Coronary artery (tissue), 2 donors: ENCODE data around the gene SETBP1.

ENCODE experiments used
- DNase-seq: peaks from one replicate; pipeline ENCODE4 v3.0.0-alpha.2; 2017; ENCODE audit warnings: low spot score
- H3K27ac ChIP-seq, 2 donors: fragments of 200-600 bp; sonication (generic); one replicate each; pipeline ENCODE4 v1.5.1; 2016 to 2019
- H3K4me3 ChIP-seq: fragments of 200-600 bp; sonication (generic); 2 replicates; pipeline ENCODE4 v1.5.1; 2016; ENCODE audit warnings: mild to moderate bottlenecking, moderate library complexity
- CTCF ChIP-seq: fragments of 200-600 bp; sonication (generic); IDR thresholded peaks from one replicate; pipeline ENCODE4 v1.5.1; 2019; ENCODE audit warnings: antibody characterized with exemption

The SETBP1 gene

DNA sequence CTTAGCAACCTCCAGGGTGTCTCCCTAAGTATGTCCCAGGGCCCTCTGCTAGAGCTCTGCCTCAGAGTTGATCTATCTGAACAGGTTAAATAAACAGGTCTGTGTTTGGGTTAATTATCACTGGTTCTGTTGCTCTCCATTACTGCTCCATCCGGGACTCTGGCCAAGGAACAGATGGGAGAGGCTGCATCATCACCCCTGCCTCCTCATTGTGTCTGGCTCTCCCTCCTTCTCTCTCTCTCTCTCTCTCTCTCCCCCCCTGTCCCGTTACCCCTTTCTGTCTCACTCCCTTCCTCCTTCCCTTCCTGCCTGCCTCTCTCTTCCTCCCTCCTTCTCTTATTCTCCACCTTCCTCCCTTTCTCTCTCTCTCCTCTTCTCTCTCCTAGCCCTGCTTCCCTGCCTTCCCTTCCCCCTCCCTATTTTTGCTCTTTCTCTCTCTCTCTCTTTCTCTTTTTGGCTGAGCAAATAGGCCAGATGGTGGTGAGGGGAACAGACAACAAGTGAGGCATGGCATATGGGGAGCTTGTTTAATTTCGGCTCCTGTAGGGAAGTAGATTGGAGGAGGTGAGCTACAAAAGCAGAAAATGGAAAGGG lies 62.1 kb downstream of the SETBP1 start:
- no peak for DNase-seq
- no peak overlapping the region for H3K4me3 ChIP-seq
- no peak for TF ChIP-seq CTCF
- H3K27ac ChIP-seq = peak overlapping the region; percentile 10 to 47

GRCh38 chr18:44743631-44744030 lies 62.9 kb downstream of the SETBP1 start:
- H3K4me3 ChIP-seq = no peak overlapping the region

GRCh38 chr18:44744161-44745121 lies 63.8 kb downstream of the SETBP1 start:
- H3K27ac ChIP-seq = no peak overlapping the region
- DNase-seq = no peak
- no peak for TF ChIP-seq CTCF
- peak overlapping the region; percentile 28 for H3K4me3 ChIP-seq

More at GRCh38 chr18:44743631-44744030, 62.9 kb downstream of the SETBP1 start:
- no peak for DNase-seq
- H3K27ac ChIP-seq = no peak overlapping the region
- no peak for TF ChIP-seq CTCF

- no peak for DNase-seq
- H3K27ac ChIP-seq = no peak overlapping the region
These were observed 66.5 kb downstream of the SETBP1 start for GRCh38 chr18:44747157-44747556.

DNA sequence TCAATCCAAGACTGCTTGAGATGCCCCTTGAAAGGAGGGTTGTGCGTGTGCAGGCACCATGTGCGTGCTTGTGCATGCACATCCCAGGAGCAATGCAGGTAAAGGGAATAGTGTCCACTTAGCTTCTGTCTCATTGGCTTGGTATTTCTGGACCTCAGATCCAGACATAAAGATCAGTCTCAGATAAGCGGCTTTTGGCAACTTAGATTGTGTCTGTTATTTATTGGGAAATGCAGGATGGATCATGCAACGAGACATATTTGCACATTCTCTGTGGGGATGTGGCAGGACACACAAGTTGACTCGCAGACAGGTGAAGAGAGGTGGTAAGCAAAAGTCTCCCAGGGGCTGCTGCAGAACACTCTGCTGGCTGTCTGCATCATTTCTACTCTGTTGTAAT lies 67.9 kb downstream of the SETBP1 start:
- Histone ChIP-seq H3K4me3 (no peak overlapping the region), H3K27ac (no peak overlapping the region)
- no peak for DNase-seq
- TF ChIP-seq CTCF = no peak

More at GRCh38 chr18:44747157-44747556, 66.5 kb downstream of the SETBP1 start:
- TF ChIP-seq CTCF = no peak
- H3K4me3 ChIP-seq = no peak overlapping the region

GRCh38 chr18:44750774-44751173 lies 70.1 kb downstream of the SETBP1 start:
- Histone ChIP-seq H3K27ac (no peak overlapping the region), H3K4me3 (no peak overlapping the region)
- no peak for TF ChIP-seq CTCF
- DNase-seq = no peak
